ENCODE measurements around the gene CDH19.

GRCh38 chr18:66508937-66509336 lies 95.0 kb downstream of the CDH19 start:
- no peak for TF ChIP-seq CTCF (IDR thresholded peaks at IDR 0.05; ENCODE audit: low read depth, low read length)
- TF ChIP-seq EZH2phosphoT487 (IDR thresholded peaks at IDR 0.05; ENCODE audit: low read depth) = no peak
